Neural cell (in vitro differentiated cells): ENCODE results near the gene THBS2. TPM values are rescaled to one million over a fixed set of nuclear protein-coding genes. Genes with fewer than 3 reads are reported as not detected.

ENCODE experiments used
- H2AFZ ChIP-seq: fragments of 200-600, 300-800 bp; sonication (generic), shearing (Covaris generic); 2 replicates; pipeline ENCODE4 v1.6.0; 2014; ENCODE audit warnings: low read depth, mild to moderate bottlenecking, antibody characterized with exemption, low read length, moderate library complexity
- H3F3A ChIP-seq: fragments of 200-600 bp; shearing (Covaris generic); 2 replicates; pipeline ENCODE4 v1.6.1; 2016; ENCODE audit warnings: mild to moderate bottlenecking, moderate library complexity, mixed read lengths, antibody characterized with exemption, low read length; ENCODE audit not compliant: insufficient read depth, poor library complexity, severe bottlenecking
- H3K27ac ChIP-seq: fragments of 200-600, 300-800 bp; sonication (generic), shearing (Covaris generic); 2 replicates; pipeline ENCODE4 v1.5.1; 2014; ENCODE audit warnings: mild to moderate bottlenecking, low read length, moderate library complexity
- H3K27me3 ChIP-seq: fragments of 300-800, 200-600 bp; sonication (generic), shearing (Covaris generic); 2 replicates; pipeline ENCODE4 v1.6.0; 2014; ENCODE audit warnings: mild to moderate bottlenecking, low read depth, low read length, moderate library complexity; ENCODE audit not compliant: insufficient read depth
- H3K36me3 ChIP-seq: fragments of 300-800, 200-600 bp; sonication (generic), shearing (Covaris generic); 2 replicates; pipeline ENCODE4 v1.5.1; 2014; ENCODE audit warnings: mild to moderate bottlenecking, antibody characterized with exemption, low read length, moderate library complexity; ENCODE audit not compliant: insufficient read depth
- H3K4me2 ChIP-seq: fragments of 300-800, 200-600 bp; sonication (generic), shearing (Covaris generic); 2 replicates; pipeline ENCODE4 v1.6.0; 2014; ENCODE audit warnings: mild to moderate bottlenecking, low read length
- H3K4me3 ChIP-seq: fragments of 300-800, 200-600 bp; sonication (generic), shearing (Covaris generic); 2 replicates; pipeline ENCODE4 v1.5.1; 2014; ENCODE audit warnings: mild to moderate bottlenecking, low read length, moderate library complexity
- H3K79me2 ChIP-seq: fragments of 200-600 bp; shearing (Covaris generic); replicated peaks from 2 replicates; pipeline ENCODE4 v1.6.0; 2014; ENCODE audit warnings: mild to moderate bottlenecking, low read length, moderate library complexity; ENCODE audit not compliant: insufficient read depth
- H3K9ac ChIP-seq: fragments of 300-800, 200-600 bp; sonication (generic), shearing (Covaris generic); 2 replicates; pipeline ENCODE4 v1.6.1; 2016; ENCODE audit warnings: mild to moderate bottlenecking, low read length, mixed read lengths
- H3K9me2 ChIP-seq: fragments of 200-600 bp; shearing (Covaris generic); 2 replicates; pipeline ENCODE4 v1.6.1; 2016; ENCODE audit warnings: mild to moderate bottlenecking, low read length, mixed read lengths; ENCODE audit not compliant: insufficient read depth
- H3K9me3 ChIP-seq: fragments of 200-600, 300-800 bp; sonication (generic), shearing (Covaris generic); 2 replicates; pipeline ENCODE4 v1.6.1; 2016; ENCODE audit warnings: mild to moderate bottlenecking, mixed run types, low read length, moderate library complexity, mixed read lengths
- H4K20me1 ChIP-seq: fragments of 200-600 bp; shearing (Covaris generic); 2 replicates; pipeline ENCODE4 v1.6.1; 2016; ENCODE audit warnings: mild to moderate bottlenecking, mixed run types; ENCODE audit not compliant: insufficient read depth
- CTCF ChIP-seq: fragments of 450-650 bp; IDR thresholded peaks from 2 replicates; pipeline ENCODE4 v1.5.1; 2014; ENCODE audit warnings: antibody characterized with exemption, mild to moderate bottlenecking, moderate library complexity; ENCODE audit not compliant: poor library complexity, severe bottlenecking
- EP300 ChIP-seq: fragments of 450-650 bp; conservative IDR thresholded peaks from 2 replicates; pipeline ENCODE4 v1.6.1; 2014; ENCODE audit warnings: antibody characterized with exemption, mild to moderate bottlenecking, moderate library complexity; ENCODE audit not compliant: poor library complexity, severe bottlenecking
- EZH2 ChIP-seq: fragments of 200-600, 300-800 bp; shearing (Covaris generic), sonication (generic); IDR thresholded peaks from 2 replicates; pipeline ENCODE4 v1.6.1; 2014; ENCODE audit warnings: antibody characterized with exemption, low read length, borderline replicate concordance, mild to moderate bottlenecking; ENCODE audit not compliant: insufficient read depth, poor library complexity, severe bottlenecking
- MXI1 ChIP-seq: fragments of 450-650 bp; conservative IDR thresholded peaks from 2 replicates; pipeline ENCODE4 v1.6.1; 2014; ENCODE audit warnings: antibody characterized with exemption, mild to moderate bottlenecking; ENCODE audit not compliant: poor library complexity, severe bottlenecking
- POLR2AphosphoS5 ChIP-seq: IDR thresholded peaks from 2 replicates; pipeline ENCODE4 v1.6.1; 2012
- RAD21 ChIP-seq: fragments of 450-650 bp; conservative IDR thresholded peaks from 2 replicates; pipeline ENCODE4 v1.6.1; 2014; ENCODE audit warnings: antibody characterized with exemption, mild to moderate bottlenecking, moderate library complexity
- SMC3 ChIP-seq: fragments of 450-650 bp; conservative IDR thresholded peaks from 2 replicates; pipeline ENCODE4 v1.6.1; 2014; ENCODE audit warnings: antibody characterized with exemption, mild to moderate bottlenecking, moderate library complexity; ENCODE audit not compliant: poor library complexity
- TAF1 ChIP-seq: IDR thresholded peaks from 2 replicates; pipeline ENCODE4 v1.6.1; 2012; ENCODE audit warnings: low read depth
- polyA plus RNA-seq: library from polyadenylated mRNA; depleted of rRNA; stranded (reverse); fragments of >200 nt; gene quantifications from 2 replicates; pipeline ENCODE4 v1.2.3, GENCODE V29; 2014
- TF ChIP-seq, protein P1 (sequence below): IDR thresholded peaks from 2 replicates; pipeline ENCODE4 v1.6.1; 2012; ENCODE audit warnings: borderline replicate concordance

Gene THBS2
- polyA plus RNA-seq, 1 donor from 2014 or later: 0.88 TPM

GRCh38 chr6:169256061-169256460, 2.4 kb upstream of the THBS2 start:
- Histone ChIP-seq H3K27me3 (peaks cover 26% of the 10 kb centered on the region), H3K4me3 (no peak overlapping the region), H2AFZ (no peak overlapping the region), H3K9ac (no peak overlapping the region), H3F3A (no peaks in the 10 kb centered on the region), H3K27ac (no peak overlapping the region), H3K79me2 (no peaks in the 10 kb centered on the region), H3K9me3 (no peaks in the 10 kb centered on the region), H3K9me2 (no peaks in the 10 kb centered on the region), H3K4me2 (no peak overlapping the region), H4K20me1 (no peaks in the 10 kb centered on the region), H3K36me3 (no peaks in the 10 kb centered on the region)
- TF ChIP-seq MXI1 (no peak), EP300 (no peak), EZH2 (no peak), POLR2AphosphoS5 (no peak), RAD21 (no peak), SMC3 (no peak), CTCF (no peak), TAF1 (no peak)
- TF ChIP-seq, protein P1, sequence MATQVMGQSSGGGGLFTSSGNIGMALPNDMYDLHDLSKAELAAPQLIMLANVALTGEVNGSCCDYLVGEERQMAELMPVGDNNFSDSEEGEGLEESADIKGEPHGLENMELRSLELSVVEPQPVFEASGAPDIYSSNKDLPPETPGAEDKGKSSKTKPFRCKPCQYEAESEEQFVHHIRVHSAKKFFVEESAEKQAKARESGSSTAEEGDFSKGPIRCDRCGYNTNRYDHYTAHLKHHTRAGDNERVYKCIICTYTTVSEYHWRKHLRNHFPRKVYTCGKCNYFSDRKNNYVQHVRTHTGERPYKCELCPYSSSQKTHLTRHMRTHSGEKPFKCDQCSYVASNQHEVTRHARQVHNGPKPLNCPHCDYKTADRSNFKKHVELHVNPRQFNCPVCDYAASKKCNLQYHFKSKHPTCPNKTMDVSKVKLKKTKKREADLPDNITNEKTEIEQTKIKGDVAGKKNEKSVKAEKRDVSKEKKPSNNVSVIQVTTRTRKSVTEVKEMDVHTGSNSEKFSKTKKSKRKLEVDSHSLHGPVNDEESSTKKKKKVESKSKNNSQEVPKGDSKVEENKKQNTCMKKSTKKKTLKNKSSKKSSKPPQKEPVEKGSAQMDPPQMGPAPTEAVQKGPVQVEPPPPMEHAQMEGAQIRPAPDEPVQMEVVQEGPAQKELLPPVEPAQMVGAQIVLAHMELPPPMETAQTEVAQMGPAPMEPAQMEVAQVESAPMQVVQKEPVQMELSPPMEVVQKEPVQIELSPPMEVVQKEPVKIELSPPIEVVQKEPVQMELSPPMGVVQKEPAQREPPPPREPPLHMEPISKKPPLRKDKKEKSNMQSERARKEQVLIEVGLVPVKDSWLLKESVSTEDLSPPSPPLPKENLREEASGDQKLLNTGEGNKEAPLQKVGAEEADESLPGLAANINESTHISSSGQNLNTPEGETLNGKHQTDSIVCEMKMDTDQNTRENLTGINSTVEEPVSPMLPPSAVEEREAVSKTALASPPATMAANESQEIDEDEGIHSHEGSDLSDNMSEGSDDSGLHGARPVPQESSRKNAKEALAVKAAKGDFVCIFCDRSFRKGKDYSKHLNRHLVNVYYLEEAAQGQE: no peak

DNA sequence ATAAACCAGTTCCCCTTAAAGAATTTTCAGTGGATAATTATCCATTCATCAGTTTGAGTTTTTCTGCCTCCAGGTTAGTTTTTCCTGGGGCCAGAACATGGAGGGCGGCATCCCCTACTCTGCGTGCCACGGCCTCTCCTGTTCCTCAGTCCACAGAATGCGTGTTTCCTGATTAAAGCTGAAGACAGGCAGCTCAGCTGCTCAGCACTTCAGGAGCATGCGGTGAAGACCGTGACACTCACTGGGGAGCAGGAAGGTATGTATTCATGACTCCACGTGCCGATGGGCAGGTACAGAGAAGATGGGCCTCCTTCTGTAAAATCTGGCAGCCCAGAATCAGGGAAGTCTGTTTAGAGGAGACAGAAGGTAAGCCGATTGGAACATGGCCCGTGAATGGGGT, 2.0 kb upstream of the THBS2 start:
- H3K9me2 ChIP-seq: no peaks in the 10 kb centered on the region
- no peak overlapping the region for H3K9ac ChIP-seq
- no peaks in the 10 kb centered on the region for H3F3A ChIP-seq
- no peak overlapping the region for H3K4me3 ChIP-seq
- H3K9me3 ChIP-seq: no peaks in the 10 kb centered on the region
- H3K36me3 ChIP-seq: no peaks in the 10 kb centered on the region
- H4K20me1 ChIP-seq: no peaks in the 10 kb centered on the region
- no peak overlapping the region for H3K27ac ChIP-seq
- no peaks in the 10 kb centered on the region for H3K79me2 ChIP-seq
- H2AFZ ChIP-seq: no peak overlapping the region
- TF ChIP-seq RAD21 (no peak), TAF1 (no peak), EZH2 (no peak), EP300 (no peak), SMC3 (no peak), MXI1 (no peak), CTCF (no peak), POLR2AphosphoS5 (no peak)
- TF ChIP-seq, protein P1: no peak
- H3K4me2 ChIP-seq: no peak overlapping the region
- peaks cover 27% of the 10 kb centered on the region for H3K27me3 ChIP-seq
